A549 (cell line): Measurements from ENCODE around the gene LENG1.

ENCODE experiments used
- CEBPB ChIP-seq, 2 experiments: fragments of >200 bp in 1 of 2; sonication (Bioruptor Twin) in 1 of 2; formaldehyde crosslinking in 1 of 2; IDR thresholded peaks; 2 replicates each; pipeline ENCODE4 v1.6.1; 2012 to 2016
- POLR2A ChIP-seq: IDR thresholded peaks from 2 replicates; pipeline ENCODE4 v1.6.1; 2012; ENCODE audit warnings: mild to moderate bottlenecking, low read length
- RAD21 ChIP-seq, 2 experiments: fragments of >200 bp in 1 of 2; sonication (Bioruptor Twin) in 1 of 2; formaldehyde crosslinking in 1 of 2; IDR thresholded peaks in 1 of 2; conservative IDR thresholded peaks in 1 of 2; 2 replicates in 1 of 2; 3 replicates in 1 of 2; pipeline ENCODE4 v1.6.1; 2012 to 2018; ENCODE audit warnings: inconsistent platforms in 1 of 2
- TF ChIP-seq, protein P1 (sequence below): fragments of >200 bp; sonication (Bioruptor Twin); formaldehyde crosslinking; IDR thresholded peaks from 3 replicates; pipeline ENCODE4 v1.5.1; 2016

DNA sequence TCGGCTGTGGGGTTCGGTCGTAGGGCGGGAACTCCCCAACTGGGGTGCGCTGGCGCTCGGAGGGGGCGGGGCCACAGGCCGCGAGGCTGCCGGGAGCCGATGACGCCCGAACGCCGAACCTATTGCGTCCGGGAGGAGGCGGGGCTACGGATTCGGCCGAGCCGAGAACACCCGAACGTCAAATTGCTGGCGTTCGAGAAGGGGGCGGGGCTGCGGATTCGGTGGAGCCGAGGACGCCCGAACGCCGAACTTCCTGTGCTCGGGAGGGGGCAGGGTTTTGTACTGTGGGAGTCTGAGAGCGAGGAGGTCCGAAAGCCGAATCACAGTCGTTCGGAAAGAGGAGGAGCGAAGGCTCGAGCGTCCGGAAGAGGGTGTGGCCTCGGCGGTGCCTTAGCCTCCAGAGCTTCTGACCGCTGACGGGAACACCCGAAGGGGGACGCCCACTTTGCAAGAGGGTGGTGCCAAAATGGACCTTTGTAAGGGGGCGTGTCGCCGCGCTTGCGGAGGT is 31.0 kb upstream of the LENG1 start:
- TF ChIP-seq POLR2A (no peak), RAD21 (conservative IDR thresholded peaks at IDR 0.05 in 1 of 2, IDR thresholded peaks at IDR 0.05 in 1 of 2) (no peak), CEBPB (IDR thresholded peaks at IDR 0.05) (no peak)
- TF ChIP-seq, protein P1, sequence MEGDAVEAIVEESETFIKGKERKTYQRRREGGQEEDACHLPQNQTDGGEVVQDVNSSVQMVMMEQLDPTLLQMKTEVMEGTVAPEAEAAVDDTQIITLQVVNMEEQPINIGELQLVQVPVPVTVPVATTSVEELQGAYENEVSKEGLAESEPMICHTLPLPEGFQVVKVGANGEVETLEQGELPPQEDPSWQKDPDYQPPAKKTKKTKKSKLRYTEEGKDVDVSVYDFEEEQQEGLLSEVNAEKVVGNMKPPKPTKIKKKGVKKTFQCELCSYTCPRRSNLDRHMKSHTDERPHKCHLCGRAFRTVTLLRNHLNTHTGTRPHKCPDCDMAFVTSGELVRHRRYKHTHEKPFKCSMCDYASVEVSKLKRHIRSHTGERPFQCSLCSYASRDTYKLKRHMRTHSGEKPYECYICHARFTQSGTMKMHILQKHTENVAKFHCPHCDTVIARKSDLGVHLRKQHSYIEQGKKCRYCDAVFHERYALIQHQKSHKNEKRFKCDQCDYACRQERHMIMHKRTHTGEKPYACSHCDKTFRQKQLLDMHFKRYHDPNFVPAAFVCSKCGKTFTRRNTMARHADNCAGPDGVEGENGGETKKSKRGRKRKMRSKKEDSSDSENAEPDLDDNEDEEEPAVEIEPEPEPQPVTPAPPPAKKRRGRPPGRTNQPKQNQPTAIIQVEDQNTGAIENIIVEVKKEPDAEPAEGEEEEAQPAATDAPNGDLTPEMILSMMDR, result no peak
